ENCODE measurements around the gene FOXC2. TPM values are rescaled to one million over a fixed set of nuclear protein-coding genes. Genes with fewer than 3 reads are reported as not detected.

FOXC2 gene
- total and polyA plus RNA-seq, 2 of the 13 experiments (the other 11 are each of a cell fraction or from before 2014, with no cell fraction given): not detected

GRCh38 chr16:86604436-86605193 lies 38.0 kb downstream of the FOXC2 start:
- ATAC-seq: peak; percentile 33; the same call in 2 of the 3 replicates
- Histone ChIP-seq H2AFZ (ENCODE audit: low read length) (no peak overlapping the region), H3K4me2 (ENCODE audit: low read depth, low read length) (peak overlapping the region; percentile 41), H3K79me2 (ENCODE audit: insufficient read depth, low read length) (no peaks in the 10 kb centered on the region), H3K9me3 (ENCODE audit: low read length) (no peaks in the 10 kb centered on the region), H4K20me1 (ENCODE audit: insufficient read depth, low read length) (no peaks in the 10 kb centered on the region), H3K36me3 (replicated peaks in 1 of 2; ENCODE audit: control insufficient read depth in 1 of 2, insufficient read depth in 2 of 2, low read length in 2 of 2) (no peaks in the 10 kb centered on the region), H3K4me1 (ENCODE audit: insufficient read depth, low read length) (no peaks in the 10 kb centered on the region), H3K4me3 (replicated peaks in 1 of 3; ENCODE audit: insufficient read depth in 1 of 3, low read depth in 2 of 3, low read length in 3 of 3) (no peak overlapping the region), H3K27ac (ENCODE audit: extremely low read length, insufficient read depth, low read length) (no peak overlapping the region), H3K9ac (ENCODE audit: insufficient read depth, low read depth, low read length) (no peak overlapping the region), H3K27me3 (ENCODE audit: control insufficient read depth in 1 of 2, insufficient read depth in 2 of 2, low read length in 2 of 2) (peaks cover 0 to 17% of the 10 kb centered on the region in 2 experiments; a peak in 1 of 5 replicates)
- ChIA-PET CTCF (ENCODE audit: low intra/inter-chr PET ratio, low total read pairs) (no interaction called here), POLR2A (no interaction called here)
- no peak for TF ChIP-seq CENPX (CRISPR knock-in tag; IDR thresholded peaks at IDR 0.05)
- TF ChIP-seq HNF1A (IDR thresholded peaks at IDR 0.05; ENCODE audit: low read depth): no peak
- TF ChIP-seq HNF1A (CRISPR knock-in tag; IDR thresholded peaks at IDR 0.05; ENCODE audit: borderline replicate concordance): no peak
- 0 out of 2 replicates have a peak, but pooled peaks have one; percentile 15 for TF ChIP-seq NFYC (CRISPR knock-in tag; IDR thresholded peaks at IDR 0.05)
- DNase-seq (ENCODE audit: low spot score): no peak
- 14% methylated on average over 16 of the region's 16 CpGs for WGBS (ENCODE audit: low lambda C conversion rate)
- intact Hi-C loops (cut with micrococcal nuclease; ENCODE audit: unreplicated experiment): loop anchor here (5.0 kb wide), 1 partner anchor 462 kb away; no protein-coding TSS in a partner anchor
- no peak for FAIRE-seq
- in situ Hi-C loops (cut with HindIII; ENCODE audit: extremely low pct_ligation_motif_present, low pct_unique_long_range_greater_than_20kb): no loop called here
- BruUV-seq (replicated peaks): no TSS peak
